Medulla oblongata (tissue), 1 donor: Measurements from ENCODE around the gene NELFCD.
"Not testable (repeated sequence)": the region's sequence is repeated elsewhere in the genome, so short reads cannot be mapped to it uniquely, and the experiment has no call there.

ENCODE experiments used
- DNase-seq: peaks from one replicate; pipeline ENCODE4 v3.0.0-alpha.2; 2015; ENCODE audit errors: extremely low spot score

The NELFCD gene

DNA sequence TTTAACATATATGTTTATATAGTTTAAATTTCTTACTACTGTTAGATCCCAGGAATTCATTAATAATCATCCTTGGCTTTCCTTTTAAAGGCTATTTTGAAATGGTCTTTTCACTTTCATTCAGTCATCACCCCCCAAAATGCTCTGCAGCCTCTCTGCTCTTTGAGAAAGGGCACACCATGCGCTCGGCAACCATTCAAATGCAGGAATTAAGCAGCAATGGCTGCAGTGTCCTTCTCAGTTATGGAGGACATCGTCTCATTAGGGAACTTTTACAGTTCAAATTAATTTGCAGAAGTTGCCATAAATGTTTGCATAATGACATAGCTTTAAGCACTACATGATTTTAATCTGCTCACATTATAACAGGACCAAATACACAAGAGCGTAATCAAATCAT is 44.5 kb downstream of the NELFCD start:
- no peak for DNase-seq

- DNase-seq = no peak
These were observed 46.1 kb downstream of the NELFCD start for GRCh38 chr20:59026904-59027740.

DNA sequence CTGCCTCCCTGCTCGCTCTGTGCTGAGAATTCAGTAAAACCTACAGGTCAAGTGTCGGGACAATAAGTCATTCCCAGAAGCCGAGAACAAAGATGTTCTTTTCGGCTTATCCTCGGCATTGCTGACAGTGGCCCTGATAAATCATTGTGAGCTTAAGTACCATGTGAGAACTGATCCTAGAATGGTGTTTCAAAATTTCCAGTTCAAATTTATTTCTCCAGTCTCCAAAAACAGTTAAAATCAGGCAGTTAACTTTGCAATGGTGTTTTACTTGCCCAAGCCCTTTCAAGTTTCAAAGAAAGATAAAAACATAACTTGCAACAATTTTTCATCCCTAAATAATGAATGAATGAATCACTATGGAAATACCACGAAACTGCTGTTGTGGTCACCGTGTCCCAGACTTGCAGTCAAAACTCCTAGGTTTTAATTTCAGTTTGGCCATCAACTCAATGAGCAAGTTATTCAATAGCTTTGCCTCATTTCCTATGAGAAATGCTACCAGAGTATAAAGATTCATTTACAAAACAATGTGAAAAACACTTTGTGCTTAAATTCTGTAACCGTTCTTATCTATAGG is 46.8 kb downstream of the NELFCD start:
- no peak for DNase-seq

DNA sequence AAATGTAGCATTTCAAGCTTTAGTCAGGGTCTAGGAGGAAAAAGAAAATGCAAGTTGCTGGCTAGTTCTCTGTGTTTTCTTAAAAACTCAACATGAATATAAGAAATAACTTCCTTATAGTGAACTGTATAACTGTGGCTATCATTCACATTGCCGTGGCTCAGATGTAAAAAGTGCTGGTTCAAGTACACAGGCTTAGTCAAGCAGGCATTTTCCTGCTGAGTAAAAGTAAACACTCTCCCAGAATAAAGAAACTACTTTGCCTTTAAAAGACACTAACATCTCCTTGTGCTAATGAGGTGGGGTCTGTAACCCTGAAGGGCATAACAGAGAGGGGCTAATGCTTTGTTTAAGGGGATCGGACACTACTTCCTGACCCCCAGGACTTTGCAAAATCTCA is 47.8 kb downstream of the NELFCD start:
- DNase-seq = no peak

DNA sequence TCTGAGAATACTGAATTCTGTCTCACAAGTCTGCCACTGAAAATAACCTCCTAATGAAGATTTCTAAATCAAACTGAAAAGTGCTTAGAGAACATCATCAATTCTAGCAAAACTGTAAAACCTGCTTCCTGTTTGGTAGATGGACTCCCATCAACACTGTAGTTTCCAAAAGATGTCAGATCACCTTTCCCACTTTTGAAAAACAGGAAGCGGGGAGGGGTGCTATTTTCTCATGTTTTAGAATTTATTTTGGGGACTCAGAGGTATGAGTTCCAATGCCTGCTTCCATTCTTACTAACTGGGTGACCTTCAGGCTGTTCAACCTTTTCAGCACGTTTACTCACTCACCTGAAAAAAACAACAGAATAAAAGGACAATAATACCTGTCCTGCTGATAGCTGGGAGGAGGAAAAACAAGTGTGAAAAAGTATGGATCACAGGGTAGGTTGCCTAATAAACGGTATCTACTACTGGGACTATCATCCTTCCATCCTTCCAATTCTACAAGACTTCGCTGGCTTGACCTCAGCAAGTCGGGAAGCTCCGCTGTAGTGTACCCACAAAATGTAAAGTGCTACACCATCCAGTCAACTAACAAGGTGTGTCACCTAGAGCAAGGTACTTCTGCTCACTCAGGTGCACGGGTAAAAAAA is 50.0 kb downstream of the NELFCD start:
- DNase-seq = no peak

DNA sequence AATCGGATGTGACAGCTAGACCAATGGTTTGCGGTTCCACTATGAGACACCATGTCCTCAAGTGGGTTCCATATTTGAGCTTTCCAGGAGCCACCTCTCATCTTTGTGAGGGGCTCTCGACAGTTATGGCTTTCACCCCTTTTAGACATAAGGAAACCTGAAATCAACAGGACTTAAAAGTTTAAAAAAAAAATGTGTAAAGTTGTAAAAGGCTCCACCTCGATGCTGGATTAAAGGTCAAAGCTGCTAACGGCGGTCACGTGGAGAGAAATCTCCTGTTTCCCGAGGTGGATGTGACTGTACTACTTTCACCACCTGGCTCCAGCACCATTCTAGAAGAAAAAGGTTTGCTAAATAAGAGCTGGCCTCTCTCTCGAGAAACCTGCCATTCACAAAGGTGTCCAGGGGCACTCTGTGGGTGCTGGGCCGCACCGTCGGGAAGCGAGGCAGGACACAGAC is 50.5 kb downstream of the NELFCD start:
- DNase-seq = no peak

GRCh38 chr20:59032023-59032712 is 51.1 kb downstream of the NELFCD start, which contains the start of gene ATP5F1E:
Gene ATP5F1E, minus strand, starts transcription at chr20:59032335. Its CDS starts 84 bp downstream, at chr20:59032251.
- DNase-seq = peak; percentile 97

DNA sequence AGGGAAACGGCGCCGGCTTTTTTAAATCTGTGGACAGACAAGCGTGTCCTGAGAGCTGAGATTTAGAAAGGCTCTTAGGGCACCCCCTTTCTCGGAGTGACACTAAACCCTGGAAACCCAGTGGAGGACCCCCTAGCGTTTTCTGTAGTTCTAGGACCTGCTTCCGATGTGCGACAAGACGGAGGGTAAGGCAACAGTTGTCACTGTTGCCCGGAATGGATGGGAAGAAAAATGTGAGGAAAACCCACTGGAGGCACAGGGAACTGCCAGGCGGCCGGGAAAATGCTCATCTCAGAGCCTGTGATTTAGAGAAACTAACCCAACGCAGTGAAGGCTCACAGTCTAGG is 51.6 kb downstream of the NELFCD start:
- DNase-seq = no peak

DNA sequence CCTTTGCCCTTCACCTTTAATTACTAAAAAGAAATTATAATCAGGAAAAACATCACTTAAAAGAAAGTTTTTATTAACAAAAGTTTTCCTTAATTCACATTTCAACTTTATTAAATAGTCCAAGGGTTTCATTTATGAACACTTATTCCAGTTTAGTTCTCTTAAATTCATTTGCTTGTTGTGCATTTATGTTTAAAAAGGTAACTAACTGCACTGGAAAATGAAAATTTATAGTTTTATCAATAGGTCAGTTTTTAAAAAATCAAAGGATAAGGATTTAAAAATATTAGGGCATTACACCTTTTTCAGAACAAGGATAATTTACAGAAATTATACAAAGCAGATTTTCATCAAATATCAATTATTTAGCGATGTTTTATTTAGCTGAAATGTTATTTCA is 52.0 kb downstream of the NELFCD start:
- DNase-seq = no peak

DNA sequence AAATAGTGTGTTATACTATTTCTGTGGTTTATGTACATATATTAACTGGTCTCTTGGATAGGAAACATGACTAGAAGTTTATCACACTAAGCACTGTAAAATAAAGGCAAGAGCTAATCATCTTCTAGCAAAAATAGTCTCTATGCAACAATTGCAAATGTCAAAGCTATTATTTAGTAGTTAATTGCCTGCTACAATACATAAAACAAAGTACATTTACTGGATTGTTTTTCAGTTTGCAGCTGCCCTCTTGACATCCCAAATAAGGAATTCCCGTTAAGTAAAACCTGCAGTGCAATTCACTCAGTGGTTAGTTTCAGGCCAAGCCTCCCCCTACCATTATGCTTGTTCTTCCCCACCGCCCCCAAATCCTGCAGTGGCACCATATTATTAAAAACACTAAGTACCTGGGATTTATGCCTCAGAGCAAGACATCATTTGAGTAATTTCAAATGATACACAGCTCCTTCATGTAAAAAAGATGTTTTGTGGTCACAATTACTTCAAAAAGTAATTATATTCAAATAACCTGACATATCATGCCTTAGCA is 52.6 kb downstream of the NELFCD start:
- no peak for DNase-seq

DNA sequence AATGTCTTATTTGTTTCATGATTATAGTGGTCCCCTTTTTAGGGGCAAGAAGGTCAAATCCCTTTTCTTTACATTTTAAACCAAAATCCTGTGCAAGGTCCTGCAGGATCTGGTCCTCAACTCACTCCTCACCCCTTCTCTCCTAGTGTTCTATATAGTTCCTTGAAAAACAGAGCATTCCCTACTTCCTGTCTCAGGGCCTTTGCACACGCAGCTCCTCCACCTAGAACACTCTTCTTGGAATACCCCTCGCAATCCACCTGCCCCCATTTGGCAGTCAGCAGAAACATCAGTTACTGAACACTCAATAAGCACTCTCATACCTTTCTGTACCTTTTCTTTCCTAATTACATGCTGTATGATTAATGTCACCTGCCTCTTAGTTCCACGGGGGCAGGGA is 54.3 kb downstream of the NELFCD start:
- DNase-seq = no peak

DNA sequence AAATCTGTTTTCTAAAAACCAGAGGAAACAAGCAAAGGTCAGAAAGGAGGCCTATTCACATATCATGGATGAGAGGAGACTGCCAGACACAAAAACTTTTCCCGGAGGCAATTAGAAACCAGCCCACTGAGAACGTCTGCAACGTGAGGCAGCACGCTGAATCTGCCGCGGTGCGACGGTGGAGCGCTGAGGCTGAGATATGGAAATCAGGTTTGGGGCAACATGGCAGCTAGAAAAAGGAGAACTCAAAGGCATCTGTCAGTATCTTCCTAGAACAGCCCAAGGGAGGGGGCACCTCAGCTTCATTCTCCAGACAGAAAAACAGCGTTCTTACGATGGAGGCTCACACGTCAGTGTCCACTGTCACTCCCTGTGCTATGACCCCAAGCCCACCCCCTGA is 56.3 kb downstream of the NELFCD start:
- DNase-seq = no peak

GRCh38 chr20:59039233-59039632 is 58.2 kb downstream of the NELFCD start:
- no peak for DNase-seq

DNA sequence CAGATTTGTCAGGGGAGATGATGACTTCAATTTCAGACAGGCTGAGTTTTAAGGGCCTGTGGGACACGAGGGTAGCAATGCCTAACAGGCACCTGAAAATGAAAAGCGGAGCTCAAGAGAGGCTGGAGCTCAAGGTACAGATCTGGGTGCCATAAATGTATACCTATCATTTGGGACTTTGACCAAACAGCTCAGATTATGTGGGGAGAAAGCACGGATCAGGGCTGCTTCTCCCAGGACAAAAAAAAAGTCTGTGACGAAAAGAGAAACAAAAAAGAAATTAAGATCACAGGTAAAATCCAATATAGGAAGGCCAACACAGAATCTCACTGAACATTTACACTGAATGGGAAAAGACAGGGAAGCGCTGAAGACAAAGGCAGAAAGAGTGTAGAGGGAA is 59.6 kb downstream of the NELFCD start:
- no peak for DNase-seq

GRCh38 chr20:59041487-59041886 is 60.4 kb downstream of the NELFCD start:
- DNase-seq = not testable (repeated sequence)

DNA sequence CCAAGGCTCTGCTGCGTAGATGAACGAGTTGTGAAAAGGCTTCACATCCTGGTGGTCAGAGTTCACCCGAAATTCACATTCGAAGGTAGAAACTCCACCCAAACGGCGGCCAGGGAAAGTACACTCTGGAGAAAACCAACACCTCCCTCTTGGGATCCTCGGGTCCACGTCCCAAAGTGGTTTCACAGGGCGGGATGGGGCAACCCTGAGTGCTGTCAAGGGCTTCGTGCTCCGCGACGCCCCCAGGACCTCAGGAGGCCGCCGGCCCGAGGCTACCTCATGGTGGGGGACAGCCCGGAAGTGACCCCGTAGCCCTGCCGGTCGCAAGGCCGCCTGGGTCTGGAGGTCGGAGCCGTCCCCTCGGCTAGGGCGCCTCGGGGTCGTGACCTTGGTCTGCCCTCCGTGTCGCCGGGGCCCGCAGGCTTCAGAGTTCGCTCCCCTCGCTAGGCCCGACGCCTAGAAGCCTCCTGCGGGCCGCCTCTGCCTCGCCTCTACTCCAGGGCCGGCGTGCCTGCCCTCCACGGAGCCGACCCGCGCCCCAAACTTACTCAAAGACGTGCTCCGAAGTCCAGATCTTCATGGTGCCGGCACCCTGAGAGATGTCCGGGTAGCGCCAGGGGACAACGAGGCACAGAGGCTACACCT is 61.2 kb downstream of the NELFCD start, which contains the start of gene PRELID3B:
Gene PRELID3B, minus strand, starts transcription at position 636 of the 645 bp plus-strand sequence. Its CDS starts 56 bp downstream, at position 580.
- no peak for DNase-seq

GRCh38 chr20:59042796-59043631 is 62.0 kb downstream of the NELFCD start:
- peak; percentile 95 for DNase-seq

- no peak for DNase-seq
These were observed 62.6 kb downstream of the NELFCD start for GRCh38 chr20:59043698-59044097.

DNA sequence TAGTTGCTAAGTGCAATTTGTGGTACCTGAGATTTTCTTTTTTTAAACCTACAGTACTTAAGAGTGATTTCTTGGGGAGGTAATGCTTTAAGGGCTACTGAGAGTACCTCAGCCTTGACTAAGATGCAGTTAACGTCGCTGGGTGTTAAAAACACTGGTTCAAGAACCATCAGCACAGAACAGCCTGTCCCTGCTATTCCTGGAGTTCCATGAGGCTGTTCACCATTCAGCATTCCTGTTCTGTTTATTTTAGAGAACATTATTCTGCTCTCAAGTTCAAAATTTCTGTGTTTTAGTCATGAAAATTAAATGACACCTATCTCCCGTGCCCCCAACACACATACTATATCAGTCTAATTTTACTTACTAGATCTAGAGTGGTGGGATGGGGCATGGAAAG is 63.2 kb downstream of the NELFCD start:
- DNase-seq = no peak
